SU-DHL-6 (cell line): ENCODE results near the gene OSGIN1.

Source experiments
- EZH2phosphoT487 ChIP-seq: fragments of 200-600 bp; sonication (generic), shearing (Covaris generic); conservative IDR thresholded peaks from 2 replicates; pipeline ENCODE4 v1.6.1; 2018; ENCODE audit warnings: mild to moderate bottlenecking, antibody characterized with exemption, low read length, moderate library complexity, mixed read lengths
- TF ChIP-seq, protein P1 (sequence below): fragments of 200-600 bp; sonication (generic); IDR thresholded peaks from one replicate; pipeline ENCODE4 v1.5.1; 2017; ENCODE audit warnings: antibody characterized with exemption, mild to moderate bottlenecking, low read length, moderate library complexity; ENCODE audit not compliant: insufficient read depth, poor library complexity, severe bottlenecking

DNA sequence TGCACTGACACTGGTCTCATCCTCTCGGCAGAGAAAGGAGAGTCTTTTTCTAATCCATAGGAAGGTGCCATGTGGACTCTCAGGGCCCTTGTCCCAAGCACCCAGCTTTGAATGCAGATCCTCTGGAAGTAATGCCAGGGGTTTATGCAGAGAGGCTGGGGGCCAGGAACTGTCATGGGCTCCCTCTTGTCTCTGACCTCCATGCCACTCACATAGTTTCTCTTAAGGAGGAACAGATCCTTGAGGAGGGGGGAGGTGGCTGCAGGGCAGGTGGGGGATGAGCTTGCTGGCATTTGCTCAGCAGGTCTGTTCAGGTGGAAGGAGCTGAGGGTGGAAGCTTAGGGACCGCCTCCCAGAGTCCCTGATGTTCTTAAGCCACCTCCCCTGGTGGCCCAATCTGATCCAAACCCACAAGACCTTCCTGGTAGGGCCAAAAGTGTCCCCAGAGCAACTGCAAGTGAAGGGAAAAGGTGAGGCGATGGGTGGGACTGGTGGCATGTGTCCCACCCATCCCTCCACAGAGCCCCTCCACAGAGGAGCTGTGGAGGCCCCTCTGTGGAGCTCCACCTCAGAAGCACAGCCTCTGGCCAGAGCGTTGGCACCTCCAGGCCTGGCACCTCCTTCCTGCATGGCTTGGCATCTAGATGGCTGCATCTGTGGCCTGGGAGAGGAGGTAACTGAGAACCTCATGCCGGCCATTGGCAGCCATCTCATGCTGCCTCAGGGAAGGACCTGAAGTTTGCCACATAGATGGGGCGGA, 24.2 kb downstream of the OSGIN1 start:
- TF ChIP-seq, protein P1, sequence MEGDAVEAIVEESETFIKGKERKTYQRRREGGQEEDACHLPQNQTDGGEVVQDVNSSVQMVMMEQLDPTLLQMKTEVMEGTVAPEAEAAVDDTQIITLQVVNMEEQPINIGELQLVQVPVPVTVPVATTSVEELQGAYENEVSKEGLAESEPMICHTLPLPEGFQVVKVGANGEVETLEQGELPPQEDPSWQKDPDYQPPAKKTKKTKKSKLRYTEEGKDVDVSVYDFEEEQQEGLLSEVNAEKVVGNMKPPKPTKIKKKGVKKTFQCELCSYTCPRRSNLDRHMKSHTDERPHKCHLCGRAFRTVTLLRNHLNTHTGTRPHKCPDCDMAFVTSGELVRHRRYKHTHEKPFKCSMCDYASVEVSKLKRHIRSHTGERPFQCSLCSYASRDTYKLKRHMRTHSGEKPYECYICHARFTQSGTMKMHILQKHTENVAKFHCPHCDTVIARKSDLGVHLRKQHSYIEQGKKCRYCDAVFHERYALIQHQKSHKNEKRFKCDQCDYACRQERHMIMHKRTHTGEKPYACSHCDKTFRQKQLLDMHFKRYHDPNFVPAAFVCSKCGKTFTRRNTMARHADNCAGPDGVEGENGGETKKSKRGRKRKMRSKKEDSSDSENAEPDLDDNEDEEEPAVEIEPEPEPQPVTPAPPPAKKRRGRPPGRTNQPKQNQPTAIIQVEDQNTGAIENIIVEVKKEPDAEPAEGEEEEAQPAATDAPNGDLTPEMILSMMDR, result no peak
- TF ChIP-seq EZH2phosphoT487, result no peak
